ENCODE measurements around the gene SUCLG2. TPM values are rescaled to one million over a fixed set of nuclear protein-coding genes. Genes with fewer than 3 reads are reported as not detected.
"Not testable (repeated sequence)": the region's sequence is repeated elsewhere in the genome, so short reads cannot be mapped to it uniquely, and the experiment has no call there.

The SUCLG2 gene
- total RNA-seq, 1 donor from 2014 or later = 47.1 TPM

DNA sequence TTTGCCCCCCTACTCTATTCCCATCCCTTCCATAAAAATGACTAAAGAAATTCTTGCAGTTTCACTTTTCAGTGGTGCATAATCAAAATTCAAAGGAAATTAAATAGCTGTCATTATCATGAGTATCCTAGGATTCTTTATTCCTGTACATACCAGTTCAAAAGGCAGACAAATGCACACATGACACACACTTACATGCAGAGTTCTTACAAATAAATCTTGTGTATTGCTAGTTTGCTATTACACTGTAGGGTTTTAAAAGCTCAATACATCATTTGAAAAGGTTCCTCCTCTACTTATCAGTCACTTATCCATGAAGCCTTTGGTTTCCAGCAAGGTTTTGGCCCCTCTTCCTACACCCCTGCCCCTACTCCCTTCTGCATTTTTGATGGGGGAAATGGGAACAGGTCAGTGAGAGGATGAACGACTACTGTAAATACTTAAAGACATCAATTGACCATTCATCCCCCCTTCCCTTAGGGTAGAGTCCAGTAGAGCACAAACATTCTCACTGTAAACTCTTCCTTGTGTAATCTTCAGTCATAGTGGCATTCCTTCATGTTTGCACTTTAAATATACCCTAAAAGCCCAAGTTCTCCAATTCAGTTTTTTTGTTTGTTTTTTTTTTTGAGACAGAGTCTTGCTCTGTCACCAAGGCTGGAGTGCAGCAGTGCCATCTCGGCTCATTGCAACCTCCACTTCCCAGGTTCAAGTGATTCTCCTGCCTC is 92.6 kb downstream of the SUCLG2 start:
- DNase-seq (ENCODE audit: low spot score) = no peak

GRCh38 chr3:67561266-67561665 is 93.1 kb downstream of the SUCLG2 start:
- DNase-seq (ENCODE audit: low spot score) = no peak

GRCh38 chr3:67559029-67559605 is 95.3 kb downstream of the SUCLG2 start:
- DNase-seq (ENCODE audit: low spot score) = no peak

DNA sequence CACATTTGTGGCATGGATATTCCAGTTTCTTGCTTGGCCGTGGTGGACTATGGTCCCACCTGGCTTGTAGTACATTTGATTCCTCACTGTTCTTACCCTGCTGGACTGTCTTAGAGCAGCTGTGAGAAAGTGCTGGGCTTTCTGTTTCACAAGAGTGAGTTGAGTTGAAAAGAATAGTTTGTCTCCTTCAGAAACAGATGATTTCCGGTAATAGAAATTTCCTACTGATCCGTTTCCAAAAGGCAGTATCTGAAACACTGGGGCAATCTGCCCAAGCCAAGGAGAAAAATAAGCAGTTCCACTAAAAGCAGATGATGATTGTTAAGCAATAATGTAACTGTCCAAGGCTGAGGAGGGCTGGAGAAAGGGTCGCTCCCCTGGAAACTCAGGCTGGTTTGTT is 96.0 kb downstream of the SUCLG2 start:
- DNase-seq (ENCODE audit: low spot score) = no peak

DNA sequence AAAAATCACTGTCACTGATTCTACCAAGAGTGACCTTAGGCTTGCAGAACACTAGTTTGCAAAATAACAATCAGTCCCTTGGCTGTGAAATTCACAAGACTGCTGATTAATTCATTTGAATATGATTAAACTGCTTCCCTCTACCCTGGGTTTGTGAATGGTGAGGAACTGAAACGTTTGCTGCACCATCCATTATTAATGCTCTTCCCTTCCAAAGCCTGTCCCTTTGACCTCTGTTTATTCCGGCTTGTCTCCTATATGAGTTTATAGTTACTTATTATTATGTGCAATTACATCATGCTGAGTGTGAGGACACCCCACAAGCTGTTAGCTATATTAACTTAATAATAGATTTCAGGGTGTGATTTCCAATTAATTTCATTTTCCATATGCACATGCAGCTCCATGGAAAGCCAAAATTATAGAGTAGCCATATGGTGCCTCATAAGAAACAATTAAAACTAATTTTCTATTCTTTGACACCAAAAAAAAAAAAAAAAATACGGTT is 96.5 kb downstream of the SUCLG2 start:
- no peak for DNase-seq (ENCODE audit: low spot score)

GRCh38 chr3:67551361-67552016 is 102.9 kb downstream of the SUCLG2 start:
- DNase-seq (ENCODE audit: low spot score) = no peak

- no peak for DNase-seq (ENCODE audit: low spot score)
Measured at GRCh38 chr3:67550541-67550940, 103.9 kb downstream of the SUCLG2 start.

DNA sequence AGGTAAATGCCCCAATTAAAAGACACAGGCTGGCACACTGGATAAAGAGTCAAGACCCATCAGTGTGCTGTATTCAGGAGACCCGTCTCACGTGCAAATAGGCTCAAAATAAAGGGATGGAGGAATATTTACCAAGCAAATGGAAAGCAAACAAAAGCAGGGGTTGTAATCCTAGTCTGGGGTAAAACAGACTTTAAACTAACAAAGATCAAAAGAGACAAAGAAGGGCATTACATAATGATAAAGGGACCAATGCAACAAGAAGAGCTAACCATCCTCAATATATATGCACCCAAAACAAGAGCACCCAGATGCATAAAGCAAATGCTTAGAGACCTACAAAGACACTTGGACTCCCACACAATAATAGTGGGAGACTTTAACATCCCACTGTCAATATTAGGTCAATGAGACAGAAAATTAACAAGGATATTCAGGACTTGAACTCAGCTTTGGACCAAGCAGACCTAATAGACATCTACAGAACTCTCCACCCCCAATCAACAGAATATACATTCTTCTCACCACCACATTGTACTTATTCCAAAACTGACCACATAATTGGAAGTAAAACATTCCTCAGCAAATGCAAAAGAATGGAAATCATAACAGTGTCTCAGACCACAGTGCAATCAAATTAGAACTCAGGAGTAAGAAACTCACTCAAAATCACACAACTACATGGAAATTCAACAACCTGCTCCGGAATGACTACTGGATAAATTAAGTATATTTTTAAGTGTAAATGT is 111.7 kb downstream of the SUCLG2 start:
- DNase-seq (ENCODE audit: low spot score) = not testable (repeated sequence)

GRCh38 chr3:67540198-67540894 is 114.1 kb downstream of the SUCLG2 start:
- no peak for DNase-seq (ENCODE audit: low spot score)

DNA sequence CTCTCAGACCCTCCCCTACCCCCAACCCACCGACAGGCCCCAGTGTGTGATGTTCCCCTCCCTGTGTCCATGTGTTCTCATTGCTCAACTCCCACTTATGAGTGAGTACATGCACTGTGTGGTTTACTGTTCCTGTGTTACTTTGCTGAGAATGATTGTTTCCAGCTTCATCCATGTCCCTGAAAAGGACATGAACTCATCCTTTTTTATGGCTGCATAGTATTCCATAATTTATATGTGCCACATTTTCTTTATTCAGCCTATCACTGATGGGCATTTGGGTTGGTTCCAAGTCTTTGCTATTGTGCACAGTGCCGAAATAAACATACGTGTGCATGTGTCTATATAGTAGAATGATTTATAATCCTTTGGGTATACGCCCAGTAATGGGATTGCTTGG is 117.2 kb downstream of the SUCLG2 start:
- not testable (repeated sequence) for DNase-seq (ENCODE audit: low spot score)

DNA sequence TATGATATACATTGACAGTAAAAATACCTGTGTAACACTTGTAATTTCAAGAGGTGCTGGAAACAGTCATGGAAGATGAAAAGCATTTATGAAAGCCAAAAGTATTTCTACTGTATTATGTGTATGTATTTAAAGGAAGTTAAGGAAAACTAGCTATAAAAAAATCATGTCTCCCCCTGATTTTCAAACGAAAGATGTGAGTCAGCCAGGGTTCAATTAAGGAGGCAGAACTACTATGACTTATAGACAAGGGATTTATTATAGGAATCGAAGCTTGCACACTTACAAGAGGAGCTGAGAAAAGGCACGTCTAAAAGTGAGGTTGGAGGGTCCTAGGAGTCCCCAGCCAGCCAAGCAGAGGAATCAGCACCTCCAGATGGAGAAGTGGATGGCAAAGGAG is 119.4 kb downstream of the SUCLG2 start:
- DNase-seq (ENCODE audit: low spot score) = no peak

GRCh38 chr3:67534594-67534993 is 119.8 kb downstream of the SUCLG2 start:
- no peak for DNase-seq (ENCODE audit: low spot score)

- no peak for DNase-seq (ENCODE audit: low spot score)
Measured at GRCh38 chr3:67531181-67532101, 123.0 kb downstream of the SUCLG2 start.

DNA sequence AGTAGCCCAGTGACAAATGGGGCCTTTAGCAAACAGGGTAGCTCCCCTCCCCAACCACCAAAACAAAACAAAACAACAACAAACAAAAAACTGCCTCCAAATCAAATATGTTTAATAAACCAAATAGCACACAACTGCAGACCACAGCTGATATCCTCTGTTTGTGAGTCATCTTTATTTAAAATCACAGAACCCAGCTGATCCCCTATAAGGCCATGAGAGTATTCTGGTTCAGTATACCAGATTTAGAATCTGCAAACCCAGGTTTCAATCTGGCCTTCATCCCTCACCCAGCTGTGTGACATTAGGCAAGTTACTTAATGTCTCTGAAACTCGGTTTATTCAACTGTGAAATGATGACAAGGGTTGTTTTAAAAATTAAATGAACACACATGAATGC is 124.5 kb downstream of the SUCLG2 start:
- DNase-seq (ENCODE audit: low spot score) = no peak

- DNase-seq (ENCODE audit: low spot score) = no peak
Measured at GRCh38 chr3:67529337-67529736, 125.1 kb downstream of the SUCLG2 start.

DNA sequence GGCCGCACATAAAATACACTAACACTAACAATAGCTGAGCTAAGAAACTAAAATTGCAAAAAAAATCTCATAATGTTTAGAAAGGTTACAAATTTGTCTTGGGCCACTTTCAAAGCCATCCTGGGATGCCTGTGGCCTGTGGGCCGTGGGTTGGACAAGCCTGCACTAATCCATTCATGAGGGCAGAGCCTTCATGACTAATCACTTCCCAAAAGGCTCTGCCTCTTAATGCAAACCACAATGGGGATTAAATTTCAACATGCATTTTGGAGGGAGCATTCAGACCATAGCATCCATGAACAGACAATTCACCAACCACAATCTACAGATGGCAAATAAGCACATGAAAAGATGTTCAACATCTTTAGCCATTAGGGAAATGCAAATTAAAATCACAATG is 128.2 kb downstream of the SUCLG2 start:
- no peak for DNase-seq (ENCODE audit: low spot score)

GRCh38 chr3:67524046-67524445 is 130.4 kb downstream of the SUCLG2 start:
- no peak for DNase-seq (ENCODE audit: low spot score)

DNA sequence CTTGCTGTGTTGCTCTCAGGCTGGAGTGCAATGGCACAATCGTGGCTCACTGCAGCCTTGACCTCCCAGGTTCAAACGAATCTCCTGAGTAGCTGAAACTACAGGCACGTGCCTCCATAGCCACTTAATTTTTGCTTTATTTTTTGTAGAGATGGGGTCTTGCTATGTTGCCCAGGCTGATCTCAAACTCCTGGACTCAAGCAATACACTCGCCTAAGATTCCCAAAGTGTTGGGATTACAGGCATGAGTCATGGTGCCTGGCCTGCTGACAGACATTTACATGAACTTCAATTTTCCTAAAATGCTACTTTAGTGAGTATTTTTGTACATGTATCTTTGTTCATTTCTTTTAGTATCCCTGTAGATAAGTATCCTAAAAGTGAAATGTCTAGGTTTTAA is 132.3 kb downstream of the SUCLG2 start:
- DNase-seq (ENCODE audit: low spot score) = no peak

DNA sequence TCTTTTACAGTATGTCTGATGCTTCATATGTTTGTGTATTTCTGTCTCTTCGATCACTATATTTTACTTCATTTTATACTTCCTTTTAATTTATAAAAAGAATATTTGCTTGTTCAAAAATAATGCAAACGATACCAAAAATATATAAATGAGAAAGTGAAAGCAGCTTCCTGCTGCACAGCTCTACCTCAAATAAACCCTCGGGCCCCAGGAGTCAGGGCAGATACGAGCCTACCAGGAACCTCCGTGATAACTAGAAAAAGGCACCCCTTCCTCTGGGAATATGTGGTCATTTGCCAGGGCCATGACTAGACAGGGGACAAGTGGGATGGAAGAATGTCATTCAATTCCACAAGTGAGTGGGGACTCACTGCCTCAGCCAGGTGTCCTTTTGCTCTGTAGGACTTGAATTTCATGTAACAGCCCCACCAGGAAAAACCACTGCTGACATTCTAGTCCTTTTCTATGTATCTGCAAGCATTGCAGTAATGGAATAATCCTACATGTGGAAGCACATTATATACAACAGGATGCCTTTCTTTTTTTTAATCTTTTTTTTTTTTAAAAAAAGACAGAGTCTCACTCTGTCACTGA is 133.3 kb downstream of the SUCLG2 start:
- no peak for DNase-seq (ENCODE audit: low spot score)

DNA sequence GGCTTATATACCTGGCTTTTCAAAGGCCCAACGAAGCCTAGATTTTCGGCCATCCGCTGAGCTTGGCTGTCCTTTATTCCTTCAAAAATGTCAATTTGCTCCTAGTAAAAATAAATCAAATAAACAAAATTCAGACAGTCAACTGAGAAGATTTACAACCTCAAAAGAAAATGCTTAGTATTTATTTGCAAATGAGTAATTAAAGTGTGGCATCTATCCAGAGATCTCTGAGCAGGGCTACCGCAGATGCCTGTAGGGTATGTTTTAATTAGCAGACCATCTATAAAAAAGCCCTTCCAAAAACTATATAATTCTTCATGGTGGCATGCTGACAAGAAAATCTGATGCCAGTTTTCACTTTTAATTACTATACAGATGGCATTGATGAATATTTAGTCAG is 136.2 kb downstream of the SUCLG2 start:
- DNase-seq (ENCODE audit: low spot score) = no peak
